BLaER1 treated with 17β-estradiol and CSF1 and Interleukin-3, amounts not matched to agents 10 nM and 100 nM (cell line): ENCODE measurements around the gene RNF114.

Experiments
- H3K27ac ChIP-seq, 11 experiments: shearing (Covaris generic); formaldehyde crosslinking; 2 replicates each; pipeline ENCODE4 v1.8.1; 2022
- H3K27me3 ChIP-seq, 11 experiments: shearing (Covaris generic); formaldehyde crosslinking; 2 replicates each; pipeline ENCODE4 v1.8.1; 2022
- H3K36me3 ChIP-seq, 11 experiments: shearing (Covaris generic); formaldehyde crosslinking; 2 replicates each; pipeline ENCODE4 v1.8.1; 2022
- H3K4me1 ChIP-seq, 10 experiments: shearing (Covaris generic); formaldehyde crosslinking; 2 replicates each; pipeline ENCODE4 v1.8.1; 2022
- H3K4me2 ChIP-seq, 11 experiments: shearing (Covaris generic); formaldehyde crosslinking; 2 replicates each; pipeline ENCODE4 v1.8.1; 2022
- H3K4me3 ChIP-seq, 10 experiments: shearing (Covaris generic); formaldehyde crosslinking; 2 replicates each; pipeline ENCODE4 v1.8.1; 2022
- H3K9ac ChIP-seq, 11 experiments: shearing (Covaris generic); formaldehyde crosslinking; 2 replicates each; pipeline ENCODE4 v1.8.1; 2022
- H3K9me3 ChIP-seq, 11 experiments: shearing (Covaris generic); formaldehyde crosslinking; replicated peaks in 1 of 11; 2 replicates each; pipeline ENCODE4 v1.8.1; 2022
- H4K20me1 ChIP-seq, 11 experiments: shearing (Covaris generic); formaldehyde crosslinking; 2 replicates each; pipeline ENCODE4 v1.8.1; 2022
- Cebpa-rat ChIP-seq, 11 experiments: shearing (Covaris generic); IDR thresholded peaks; 2 replicates each; pipeline ENCODE4 v1.8.1; 2022

Gene RNF114

DNA sequence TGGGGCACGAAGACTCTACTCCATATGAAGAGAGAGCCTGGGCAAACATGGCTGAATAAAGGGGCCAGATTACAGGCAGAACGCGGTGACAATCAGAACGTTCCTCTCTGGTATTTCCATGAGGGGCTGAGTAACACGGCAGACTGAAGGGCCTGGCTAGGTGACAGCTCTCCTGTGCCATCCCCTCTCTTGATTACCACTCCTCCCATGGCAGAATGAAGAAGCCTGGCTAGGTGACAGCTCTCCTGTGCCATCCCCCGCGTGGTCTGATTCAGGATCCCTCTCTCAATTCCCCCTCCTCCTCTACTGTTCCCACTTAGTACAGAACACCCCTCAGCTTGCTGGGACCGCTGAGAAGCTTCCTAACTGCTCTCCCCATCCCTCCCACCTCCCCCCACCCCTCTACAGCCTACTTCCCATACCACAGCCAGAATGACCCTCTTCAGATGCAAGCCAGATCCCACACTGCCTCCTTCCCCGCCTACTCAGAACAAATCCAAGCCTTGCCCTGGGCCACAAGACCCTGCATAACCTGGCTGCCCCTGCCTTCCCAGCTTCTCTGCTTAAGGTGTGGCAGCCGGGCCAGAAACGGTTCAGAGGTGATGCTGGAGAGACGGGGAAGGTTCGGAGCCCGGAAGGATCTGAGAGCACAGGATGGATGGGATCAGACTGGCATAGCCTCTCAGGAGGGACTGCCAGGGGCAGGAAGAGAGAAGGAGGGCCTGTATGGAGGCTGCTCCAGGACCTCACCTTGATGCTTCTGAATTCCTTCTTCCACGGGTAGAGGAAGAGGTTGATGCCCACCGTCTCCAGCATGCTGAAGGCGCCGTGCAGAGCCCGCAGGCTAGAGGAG is 28.6 kb upstream of the RNF114 start:
- Histone ChIP-seq H3K27ac (no peak overlapping the region), H3K4me3 (no peak overlapping the region), H3K27me3 (no peaks in the 10 kb centered on the region), H3K36me3 (peaks cover 75 to 99% (median 82%) of the 10 kb centered on the region in 11 experiments), H4K20me1 (peaks cover 22 to 86% (median 74%) of the 10 kb centered on the region in 11 experiments; a peak in 21 of 22 replicates), H3K4me2 (no peak overlapping the region), H3K4me1 (peaks cover 0 to 2% (median 0%) of the 10 kb centered on the region in 10 experiments; a peak in 2 of 20 replicates), H3K9ac (no peak overlapping the region), H3K9me3 (no peaks in the 10 kb centered on the region)
- TF ChIP-seq Cebpa-rat (IDR thresholded peaks at IDR 0.05), result no peak

DNA sequence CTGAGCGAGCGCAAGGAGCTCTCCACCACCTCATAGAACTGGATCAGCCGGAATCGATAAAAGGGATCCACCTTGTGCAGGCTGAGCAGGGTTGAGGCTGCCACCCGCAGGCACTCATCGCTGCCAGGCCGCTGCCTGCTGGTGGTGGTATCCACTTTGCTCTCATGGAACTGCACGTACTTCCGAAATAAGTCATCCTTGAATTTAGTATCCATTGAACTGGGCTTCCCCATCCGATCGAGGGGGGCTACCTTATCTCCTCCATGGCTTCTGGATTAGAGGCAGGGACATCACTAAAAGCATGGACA is 28.0 kb upstream of the RNF114 start:
- Histone ChIP-seq H3K9me3 (no peaks in the 10 kb centered on the region), H4K20me1 (peaks cover 27 to 92% (median 80%) of the 10 kb centered on the region in 11 experiments; a peak in 21 of 22 replicates), H3K4me3 (no peak overlapping the region), H3K27ac (no peak overlapping the region), H3K9ac (no peak overlapping the region), H3K4me2 (no peak overlapping the region), H3K36me3 (peaks cover 73 to 95% (median 78%) of the 10 kb centered on the region in 11 experiments), H3K4me1 (peaks cover under 1 to 7% (median 3%) of the 10 kb centered on the region in 10 experiments; a peak in 13 of 20 replicates), H3K27me3 (no peaks in the 10 kb centered on the region)
- TF ChIP-seq Cebpa-rat (IDR thresholded peaks at IDR 0.05), result no peak

DNA sequence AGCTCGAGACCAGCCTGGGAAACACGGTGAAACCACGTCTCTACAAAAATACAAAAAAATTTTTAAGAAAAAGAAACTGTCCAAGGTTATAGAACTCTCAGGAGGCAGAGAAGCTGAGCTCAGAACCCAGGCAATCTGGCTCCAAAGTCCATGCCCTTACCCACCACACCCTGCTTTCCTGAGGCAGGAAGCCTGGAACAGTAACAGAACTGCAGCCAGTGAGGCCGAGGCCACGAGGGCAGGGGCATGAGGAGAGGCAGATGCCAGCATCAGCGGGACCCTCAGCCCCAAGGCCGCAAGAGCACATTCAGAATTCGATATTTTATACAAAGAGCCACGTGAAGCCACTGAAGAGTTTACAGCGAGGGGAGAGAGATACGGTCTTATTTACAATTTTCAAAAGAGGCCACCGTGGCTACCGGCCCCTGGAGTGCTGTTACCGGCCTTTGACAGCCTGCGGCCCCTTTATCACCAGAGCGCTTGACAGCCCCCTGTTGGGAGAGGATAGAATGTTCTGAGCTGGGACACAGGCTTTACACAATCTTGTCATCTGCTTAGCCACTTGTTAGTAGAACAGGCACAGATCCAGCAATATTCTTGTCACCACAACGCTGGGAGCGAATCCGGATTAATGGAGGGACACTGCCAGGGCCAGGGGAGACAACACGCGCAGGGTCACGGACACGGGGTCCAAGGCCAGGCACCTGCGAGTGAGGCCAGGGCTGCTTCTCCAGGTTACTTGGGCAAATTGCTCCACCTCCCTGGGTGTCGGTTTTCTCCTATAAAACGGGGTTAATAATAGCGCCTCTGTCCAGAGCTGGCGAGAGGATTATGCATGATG is 26.5 kb upstream of the RNF114 start:
- peaks cover 40 to 100% (median 86%) of the 10 kb centered on the region in 11 experiments; a peak in 21 of 22 replicates for H4K20me1 ChIP-seq
- no peak overlapping the region for H3K27ac ChIP-seq
- no peak overlapping the region for H3K4me2 ChIP-seq
- H3K4me3 ChIP-seq, result no peak overlapping the region
- peak overlapping the region in 1 of 11 experiments; percentile 10; a peak in 1 of 22 replicates for H3K9ac ChIP-seq
- no peak for TF ChIP-seq Cebpa-rat (IDR thresholded peaks at IDR 0.05)
- peaks cover 15 to 21% (median 18%) of the 10 kb centered on the region in 10 experiments for H3K4me1 ChIP-seq
- no peaks in the 10 kb centered on the region for H3K9me3 ChIP-seq
- no peaks in the 10 kb centered on the region for H3K27me3 ChIP-seq
- H3K36me3 ChIP-seq, result peaks cover 59 to 86% (median 69%) of the 10 kb centered on the region in 11 experiments

DNA sequence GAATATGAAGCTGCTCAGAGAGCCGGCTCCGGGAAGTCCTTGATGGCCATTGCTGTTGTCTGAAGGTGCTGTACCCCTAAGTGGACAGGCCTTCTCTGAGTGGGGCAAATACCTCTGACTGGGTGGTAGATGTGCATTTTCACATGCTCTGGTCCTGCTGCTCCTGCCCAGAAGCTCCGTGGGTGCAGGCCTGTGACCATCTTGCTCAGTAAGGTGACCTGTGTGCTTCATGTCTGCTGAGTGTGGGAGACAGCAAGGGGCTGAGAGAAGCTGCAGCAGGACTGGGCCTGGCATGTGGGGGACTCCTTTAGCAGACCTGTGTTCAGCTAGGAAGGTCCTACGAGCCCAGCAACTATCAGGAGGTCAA is 25.9 kb upstream of the RNF114 start:
- H3K36me3 ChIP-seq, result peaks cover 53 to 80% (median 62%) of the 10 kb centered on the region in 11 experiments
- no peaks in the 10 kb centered on the region for H3K9me3 ChIP-seq
- H3K4me1 ChIP-seq, result peaks cover 17 to 21% (median 18%) of the 10 kb centered on the region in 10 experiments
- no peak overlapping the region for H3K4me3 ChIP-seq
- no peaks in the 10 kb centered on the region for H3K27me3 ChIP-seq
- TF ChIP-seq Cebpa-rat (IDR thresholded peaks at IDR 0.05), result no peak
- H3K9ac ChIP-seq, result peak overlapping the region in 2 of 11 experiments; percentile 4 to 10; a peak in 3 of 22 replicates
- H3K27ac ChIP-seq, result no peak overlapping the region
- H3K4me2 ChIP-seq, result no peak overlapping the region
- peaks cover 40 to 98% (median 86%) of the 10 kb centered on the region in 11 experiments; a peak in 21 of 22 replicates for H4K20me1 ChIP-seq

DNA sequence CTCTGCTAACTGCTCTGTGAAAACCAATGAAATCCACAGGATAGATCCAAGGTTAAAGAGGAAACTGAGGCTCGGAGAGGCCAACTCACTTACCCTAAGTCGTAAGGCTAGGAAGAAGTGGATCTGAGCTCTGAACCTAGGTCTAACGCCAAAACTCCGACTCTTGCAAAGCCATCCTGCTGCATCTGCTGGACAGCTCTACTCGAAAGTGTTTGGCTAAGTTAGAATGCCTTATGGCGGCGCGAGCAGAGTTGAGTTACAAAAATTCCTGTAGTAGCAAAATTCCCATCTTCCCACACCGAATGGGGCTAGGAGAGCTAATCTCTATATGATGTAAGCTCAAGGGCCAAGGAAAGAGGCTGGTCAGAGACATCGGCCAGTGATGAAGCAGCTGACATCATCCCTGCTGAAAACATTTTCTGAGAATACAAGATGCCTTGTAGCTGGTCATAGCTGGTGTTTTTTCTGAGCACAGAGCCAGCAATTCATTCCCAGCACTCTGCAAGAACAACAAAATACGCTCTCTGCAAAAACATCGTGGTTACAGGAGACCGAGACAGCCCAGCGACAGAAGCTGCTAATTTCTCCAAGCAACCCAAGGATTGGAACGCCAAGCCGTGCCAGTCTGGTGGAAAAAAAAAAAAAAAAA is 22.7 kb upstream of the RNF114 start:
- Histone ChIP-seq H4K20me1 (peaks cover 32 to 67% (median 61%) of the 10 kb centered on the region in 11 experiments; a peak in 20 of 22 replicates), H3K9ac (peak overlapping the region in 10 of 11 experiments; percentile 53 to 99 (median 97); a peak in 11 of 22 replicates), H3K4me1 (peaks cover 24 to 34% (median 27%) of the 10 kb centered on the region in 10 experiments), H3K27ac (no peak overlapping the region), H3K27me3 (no peaks in the 10 kb centered on the region), H3K9me3 (no peaks in the 10 kb centered on the region), H3K36me3 (peaks cover 22 to 48% (median 38%) of the 10 kb centered on the region in 11 experiments), H3K4me3 (peak overlapping the region in 8 of 10 experiments; percentile 86 to 99 (median 93); a peak in 10 of 20 replicates), H3K4me2 (peak overlapping the region; percentile 89 to 99 (median 94))
- TF ChIP-seq Cebpa-rat (IDR thresholded peaks at IDR 0.05), result no peak

DNA sequence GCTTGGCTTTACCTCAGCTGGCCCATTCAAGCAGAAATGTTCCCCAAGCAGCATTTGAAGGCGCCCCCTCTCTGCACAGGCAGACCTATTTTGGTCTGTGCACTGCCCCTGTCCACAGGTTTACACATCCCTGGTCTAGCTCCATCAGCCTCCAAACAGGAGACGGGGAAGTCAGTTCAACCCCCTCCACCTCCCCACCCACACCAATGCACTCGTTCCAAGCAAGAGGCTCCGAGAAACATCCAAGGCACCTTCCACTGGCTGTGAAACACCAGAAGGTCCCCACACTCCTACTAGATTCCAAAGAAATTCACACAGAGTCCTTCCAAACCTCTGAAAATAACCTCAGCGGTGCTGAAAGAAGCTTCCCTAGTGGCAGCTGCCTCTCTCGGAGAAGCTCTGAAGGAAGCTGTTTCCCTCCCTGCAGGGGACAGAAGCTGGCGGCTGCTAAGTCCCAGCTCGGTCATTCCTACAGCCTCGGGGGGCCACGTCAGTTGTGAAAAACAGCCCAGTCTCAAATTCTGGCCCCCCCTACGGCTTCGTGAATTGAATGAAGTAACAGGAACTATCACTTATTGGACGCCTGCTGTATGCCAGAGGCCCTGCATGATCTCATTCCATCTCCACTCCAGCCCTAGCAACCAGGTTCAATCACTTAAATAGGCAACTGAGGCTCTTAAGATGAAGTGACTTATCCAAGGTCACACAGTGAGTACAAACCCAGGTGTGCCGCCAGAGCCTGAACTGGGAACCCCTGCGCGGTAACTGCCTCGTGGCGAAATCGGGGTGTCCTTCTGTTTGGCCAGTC is 21.7 kb upstream of the RNF114 start:
- Histone ChIP-seq H3K9ac (peak overlapping the region; percentile 87 to 99 (median 97)), H3K9me3 (no peaks in the 10 kb centered on the region), H3K36me3 (peaks cover 12 to 38% (median 28%) of the 10 kb centered on the region in 11 experiments; a peak in 21 of 22 replicates), H3K27ac (peak overlapping the region; percentile 93 to 100 (median 99)), H3K4me2 (peak overlapping the region; percentile 89 to 99 (median 94)), H3K4me3 (peak overlapping the region; percentile 86 to 99 (median 94)), H3K4me1 (peaks cover 24 to 34% (median 27%) of the 10 kb centered on the region in 10 experiments), H3K27me3 (no peaks in the 10 kb centered on the region), H4K20me1 (peaks cover 30 to 58% (median 55%) of the 10 kb centered on the region in 11 experiments; a peak in 20 of 22 replicates)
- no peak for TF ChIP-seq Cebpa-rat (IDR thresholded peaks at IDR 0.05)

DNA sequence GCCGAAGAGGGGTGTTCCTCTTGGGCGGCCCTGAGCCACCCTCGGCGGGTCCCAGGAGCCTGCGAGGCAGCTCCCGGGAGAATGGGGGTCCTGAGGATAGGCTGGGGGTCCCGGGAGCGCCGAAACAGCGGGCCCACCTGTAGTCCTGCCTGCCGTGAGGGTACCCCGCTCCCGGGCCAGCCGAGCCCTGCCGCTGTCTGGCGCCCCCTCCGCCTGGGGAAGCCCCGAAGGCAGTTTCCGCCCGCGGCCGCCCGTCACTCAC is 21.1 kb upstream of the RNF114 start:
- peaks cover 7 to 32% (median 22%) of the 10 kb centered on the region in 11 experiments; a peak in 21 of 22 replicates for H3K36me3 ChIP-seq
- peak overlapping the region; percentile 86 to 99 (median 94) for H3K4me3 ChIP-seq
- peaks cover 30 to 52% (median 50%) of the 10 kb centered on the region in 11 experiments; a peak in 20 of 22 replicates for H4K20me1 ChIP-seq
- TF ChIP-seq Cebpa-rat (IDR thresholded peaks at IDR 0.05), result no peak
- H3K4me2 ChIP-seq, result peak overlapping the region; percentile 89 to 99 (median 94)
- peak overlapping the region; percentile 87 to 99 (median 97) for H3K9ac ChIP-seq
- H3K27ac ChIP-seq, result peak overlapping the region; percentile 93 to 100 (median 99)
- no peaks in the 10 kb centered on the region for H3K9me3 ChIP-seq
- peaks cover 24 to 34% (median 27%) of the 10 kb centered on the region in 10 experiments for H3K4me1 ChIP-seq
- H3K27me3 ChIP-seq, result no peaks in the 10 kb centered on the region
